CD4-positive, alpha-beta T cell treated with Interleukin-2 at 100 ng/mL for 4 hours (primary cell): ENCODE measurements around the gene ADAMTS6.

ENCODE experiments used
- DNase-seq: peaks from one replicate; pipeline ENCODE4 v3.0.0-alpha.2; 2020; ENCODE audit warnings: low spot score

ADAMTS6 gene

DNA sequence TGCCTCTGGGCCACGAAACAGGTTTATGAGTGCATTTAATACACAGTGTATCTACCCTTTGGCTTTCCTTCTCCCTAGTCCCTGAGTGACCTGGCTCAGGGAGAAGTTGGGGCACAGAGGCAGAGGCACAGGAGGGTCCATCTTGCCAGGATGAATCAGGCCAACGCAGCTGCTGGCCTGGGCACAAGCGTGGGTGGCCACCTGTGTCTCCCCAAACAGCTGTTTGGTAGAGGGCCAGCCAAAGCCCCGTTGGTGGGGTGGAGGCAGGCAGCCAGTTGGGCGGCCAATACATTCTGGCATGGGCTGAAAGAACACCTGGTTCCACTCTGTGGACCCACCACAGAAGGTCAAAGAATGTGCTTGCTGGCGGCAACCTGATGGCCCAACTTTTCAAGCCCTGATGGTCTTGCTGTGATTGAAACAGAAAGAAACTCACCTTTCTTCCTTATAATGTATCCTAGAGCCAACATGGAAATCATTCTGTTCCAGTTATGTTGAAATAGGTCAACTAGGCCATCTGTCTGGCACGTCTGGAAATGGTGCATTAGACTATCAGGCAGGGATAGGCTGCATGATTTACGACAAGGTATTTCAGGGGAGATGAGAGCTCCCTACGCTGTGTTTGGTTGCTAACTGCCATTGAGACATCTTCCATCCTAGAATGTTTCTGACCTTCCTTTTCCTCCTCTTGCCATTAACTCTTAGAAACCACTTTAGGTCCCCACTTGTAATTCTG lies 337.4 kb downstream of the ADAMTS6 start:
- DNase-seq, result no peak

DNA sequence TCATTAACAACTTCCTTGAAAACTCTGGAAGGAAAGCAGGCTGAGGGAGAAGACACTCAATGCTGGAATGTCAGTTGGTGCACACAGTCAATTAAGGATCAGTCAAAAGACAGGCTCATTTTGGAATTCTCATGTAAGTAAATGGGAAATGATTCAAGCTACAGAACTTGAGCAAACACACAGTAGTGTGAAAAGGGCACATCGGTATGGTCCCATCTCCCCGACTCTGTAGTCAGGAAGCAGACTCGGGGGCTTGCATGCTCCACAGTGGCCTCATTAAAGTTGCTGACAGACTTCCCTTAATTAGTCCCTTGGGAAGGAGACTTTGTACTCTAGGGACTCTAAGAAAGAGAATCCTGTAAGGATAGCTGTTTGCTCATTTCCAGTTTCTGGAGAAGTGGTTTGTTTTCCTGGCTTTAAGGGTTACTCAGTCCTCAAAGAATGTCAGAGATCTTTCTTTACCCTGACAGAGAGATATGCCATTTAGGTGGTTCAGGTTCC lies 339.2 kb downstream of the ADAMTS6 start:
- DNase-seq, result no peak

DNA sequence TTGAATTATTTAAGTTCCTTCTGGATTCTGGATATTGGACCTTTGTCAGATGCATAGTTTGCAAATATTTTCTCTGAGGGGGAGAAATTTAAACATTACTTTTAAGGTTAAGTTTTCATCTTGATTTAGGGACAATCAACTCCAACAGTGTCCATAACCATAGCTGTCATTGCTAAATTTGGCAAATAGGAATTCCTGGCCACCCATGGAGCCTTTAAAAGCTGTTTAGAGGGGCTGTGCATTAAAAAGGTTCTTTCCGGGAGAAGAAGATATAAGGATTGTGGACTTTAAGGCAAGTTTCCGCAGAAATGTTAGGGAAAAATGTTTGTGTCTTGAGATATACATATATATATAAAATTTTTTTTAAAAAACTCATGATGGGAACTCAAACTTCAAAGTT lies 339.7 kb downstream of the ADAMTS6 start:
- DNase-seq, result no peak

DNA sequence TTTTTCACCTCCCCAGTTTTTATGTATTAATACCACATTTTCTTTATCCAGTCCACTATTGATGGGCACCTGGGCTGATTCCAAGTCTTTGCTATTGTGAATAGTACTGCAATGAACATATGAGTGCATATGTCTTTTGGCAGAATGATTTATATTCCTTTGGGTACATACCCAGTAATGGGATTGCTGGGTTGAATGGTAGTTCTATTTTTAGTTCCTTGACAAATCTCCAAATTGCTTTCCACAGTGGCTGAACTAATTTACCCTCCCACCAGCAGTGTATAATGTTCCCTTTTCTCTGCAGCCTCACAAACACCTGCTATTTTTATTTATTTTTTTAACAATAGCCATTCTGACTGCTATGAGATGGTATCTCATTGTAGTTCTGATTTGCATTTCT lies 340.2 kb downstream of the ADAMTS6 start:
- DNase-seq, result no peak

DNA sequence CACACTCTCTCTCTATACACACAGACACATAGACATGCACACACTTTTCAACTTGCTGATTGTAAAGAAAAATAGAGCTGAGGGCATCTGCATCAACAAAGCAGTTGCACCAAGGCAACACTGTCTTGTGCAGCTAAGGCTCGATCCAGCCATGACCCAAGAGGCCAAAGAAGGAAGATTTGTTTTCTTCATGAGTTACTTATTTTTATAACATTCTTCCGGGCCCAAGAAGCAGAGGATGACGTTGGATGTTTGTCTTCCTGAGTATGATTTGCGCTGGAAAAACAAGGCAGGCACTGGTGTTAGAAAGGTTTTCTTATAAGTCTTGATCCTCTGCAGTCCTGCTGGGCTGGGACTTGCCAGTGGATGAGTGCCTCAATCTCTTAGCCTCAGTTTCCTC lies 344.1 kb downstream of the ADAMTS6 start:
- no peak for DNase-seq

DNA sequence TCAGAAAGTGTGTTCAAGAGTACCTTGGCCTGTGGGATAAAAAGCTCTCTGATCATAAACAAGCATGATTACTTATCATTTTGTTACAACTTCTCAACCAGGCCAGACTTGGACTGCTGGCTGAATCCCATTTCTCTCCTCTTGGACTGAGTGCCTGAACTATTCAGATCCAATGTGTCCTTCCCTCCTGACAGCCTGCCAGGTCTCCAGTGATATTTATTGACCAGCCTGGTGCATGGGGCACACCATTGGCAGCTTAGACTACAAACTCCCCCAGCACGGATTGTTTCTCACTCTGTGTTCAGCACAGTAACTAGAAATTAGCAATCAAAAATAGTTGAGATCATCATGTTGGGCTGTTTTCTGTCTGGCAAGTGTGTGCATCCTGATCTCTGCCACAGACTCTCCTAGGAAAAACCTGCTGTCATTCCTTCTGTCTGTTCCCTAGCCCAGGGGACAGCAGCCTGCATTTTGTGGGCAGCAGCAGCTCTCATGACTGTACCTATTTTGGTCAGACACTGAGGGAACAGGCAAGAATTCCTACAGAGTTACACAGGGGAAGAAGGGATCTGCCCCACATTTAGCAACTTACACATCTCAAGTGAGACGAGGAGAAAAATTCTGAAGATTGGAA lies 348.1 kb downstream of the ADAMTS6 start:
- DNase-seq, result no peak

DNA sequence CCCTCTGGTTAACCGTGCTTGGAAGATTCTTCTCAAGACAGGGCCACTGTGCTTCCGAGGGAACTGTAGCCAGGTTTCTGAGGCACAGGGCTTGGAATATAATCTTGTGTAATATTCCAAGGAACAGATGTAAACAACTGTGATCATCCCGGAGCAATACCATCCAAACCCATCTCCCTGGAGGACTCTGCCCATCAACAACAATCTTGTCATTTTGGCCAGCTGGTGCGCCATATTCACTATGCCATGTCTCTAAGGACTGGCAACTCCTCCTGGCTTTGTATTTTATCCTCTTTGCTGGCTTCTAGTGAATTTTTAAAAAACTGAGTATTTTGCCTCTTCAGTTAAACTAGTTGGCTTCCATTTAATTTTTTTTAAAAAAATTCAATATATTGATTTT lies 349.3 kb downstream of the ADAMTS6 start:
- DNase-seq, result no peak

DNA sequence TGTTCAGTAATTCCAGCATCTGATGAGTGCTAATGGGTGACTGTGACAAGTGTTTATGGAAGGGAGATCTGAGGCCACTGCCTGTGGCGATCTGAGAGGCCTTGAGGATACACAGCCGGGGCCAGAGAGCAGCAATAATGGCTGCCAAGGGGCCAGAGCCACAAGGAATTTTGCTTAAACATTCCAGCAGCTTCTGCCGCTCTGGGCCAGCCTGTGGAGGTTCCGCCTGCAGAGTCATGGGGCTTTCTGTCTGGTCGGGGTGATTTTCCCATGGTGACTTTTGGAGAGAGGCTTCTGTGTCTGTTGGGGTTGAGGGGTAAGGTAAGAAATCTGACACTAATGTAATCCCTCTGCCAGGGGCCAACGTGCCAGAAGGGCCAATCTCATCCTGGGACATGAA lies 353.5 kb downstream of the ADAMTS6 start:
- no peak for DNase-seq

DNA sequence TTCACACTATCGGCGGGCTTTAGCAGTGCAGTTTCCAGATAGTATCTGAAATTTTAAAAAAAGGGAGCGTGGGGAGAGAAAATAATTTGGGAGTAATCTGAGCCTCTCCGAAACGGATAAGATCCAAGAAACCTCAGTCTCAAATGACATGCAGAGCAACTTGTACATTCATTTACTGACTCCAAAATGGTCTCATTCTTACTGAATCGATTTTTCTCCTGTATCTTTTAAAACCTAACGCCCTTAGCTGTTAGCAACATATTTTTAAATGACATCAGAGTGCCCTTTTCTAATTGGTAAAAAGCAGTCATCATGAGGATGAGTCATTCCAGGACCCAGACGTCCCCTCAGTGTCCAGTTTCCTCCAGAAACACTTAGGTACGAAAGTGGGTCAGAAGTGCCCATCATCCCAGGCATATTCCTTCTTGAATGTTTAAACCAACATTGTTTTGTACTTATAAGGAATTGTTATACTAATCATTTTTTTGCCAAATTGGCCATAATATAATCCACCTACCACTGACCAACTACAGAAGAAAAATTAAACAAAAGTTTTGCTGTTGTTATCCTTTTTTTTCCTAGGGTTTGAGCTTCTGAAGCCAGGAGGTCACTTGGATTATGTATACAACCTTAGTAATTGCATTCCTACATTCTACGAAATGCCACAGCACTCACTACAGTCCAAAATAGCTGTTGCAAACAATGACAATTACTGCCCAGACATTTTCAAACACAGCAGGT lies 354.4 kb downstream of the ADAMTS6 start:
- no peak for DNase-seq

DNA sequence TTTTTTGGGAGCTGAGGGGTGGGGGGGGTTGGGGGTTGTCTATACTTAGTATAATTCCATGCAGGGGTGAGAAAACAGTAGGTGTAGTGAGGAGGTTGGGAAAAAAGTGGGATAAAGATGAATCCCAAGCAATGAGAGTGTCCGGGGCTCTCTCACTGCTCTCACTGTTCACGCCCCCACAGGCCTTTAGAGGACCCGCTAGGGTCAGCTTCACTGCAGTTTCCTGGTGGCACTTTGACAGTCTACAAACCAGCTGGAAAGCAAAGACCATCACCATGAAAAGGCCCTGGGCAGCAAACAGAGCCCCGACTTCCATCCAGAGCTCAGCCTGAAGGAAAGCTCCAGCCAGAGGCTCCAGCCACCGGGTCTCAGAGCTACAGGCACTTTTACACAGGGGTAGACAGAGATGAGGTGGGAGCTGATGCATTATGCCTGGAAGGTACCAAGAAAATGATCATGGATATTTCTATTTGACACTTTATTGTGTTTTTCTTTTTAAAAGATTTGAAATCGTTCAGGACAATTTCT lies 355.1 kb downstream of the ADAMTS6 start:
- DNase-seq, result no peak

DNA sequence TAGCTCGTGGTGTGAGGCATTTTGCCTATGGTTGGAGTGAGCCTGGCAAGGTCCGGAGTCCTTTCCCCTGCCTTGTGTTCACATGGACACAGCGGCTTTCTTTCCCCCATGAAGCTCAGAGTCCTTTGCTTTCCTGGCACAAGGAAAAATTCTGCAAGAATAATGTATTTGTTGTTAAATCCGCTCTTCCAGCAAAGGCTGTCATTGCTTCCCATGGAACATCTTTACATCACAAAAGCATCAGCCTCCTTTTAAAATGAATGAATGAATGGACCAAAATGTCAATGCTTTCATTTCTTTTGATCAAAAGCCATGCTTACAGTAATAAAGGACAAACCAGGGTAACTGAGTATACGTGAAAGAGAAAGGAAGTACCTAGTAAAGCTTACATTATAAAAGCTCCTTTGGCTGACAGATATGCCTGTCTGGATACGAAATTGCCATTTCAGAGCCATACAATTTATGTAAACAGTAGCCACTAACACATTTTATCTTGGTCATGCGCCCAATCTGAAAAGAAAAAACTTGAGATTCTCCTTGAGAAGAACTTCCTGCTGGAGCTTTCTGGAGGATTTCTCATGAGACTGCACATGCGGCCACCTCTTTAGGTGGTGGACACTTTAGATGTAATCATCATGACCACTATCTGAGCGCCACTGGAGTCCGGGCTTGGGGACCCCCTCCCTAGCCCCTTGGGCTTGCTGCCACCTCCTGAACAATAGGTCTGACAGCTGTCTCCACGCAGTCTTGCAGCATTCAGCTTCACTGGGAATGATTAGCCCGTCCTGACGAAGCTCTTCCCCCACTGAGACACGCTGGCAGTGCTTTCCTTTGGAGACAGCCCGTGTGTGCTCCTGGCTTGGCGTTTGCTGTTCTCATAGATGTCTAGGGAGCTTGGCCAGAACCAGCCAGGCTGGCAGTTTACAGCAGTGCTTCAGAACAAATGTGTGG lies 355.9 kb downstream of the ADAMTS6 start:
- DNase-seq, result no peak

DNA sequence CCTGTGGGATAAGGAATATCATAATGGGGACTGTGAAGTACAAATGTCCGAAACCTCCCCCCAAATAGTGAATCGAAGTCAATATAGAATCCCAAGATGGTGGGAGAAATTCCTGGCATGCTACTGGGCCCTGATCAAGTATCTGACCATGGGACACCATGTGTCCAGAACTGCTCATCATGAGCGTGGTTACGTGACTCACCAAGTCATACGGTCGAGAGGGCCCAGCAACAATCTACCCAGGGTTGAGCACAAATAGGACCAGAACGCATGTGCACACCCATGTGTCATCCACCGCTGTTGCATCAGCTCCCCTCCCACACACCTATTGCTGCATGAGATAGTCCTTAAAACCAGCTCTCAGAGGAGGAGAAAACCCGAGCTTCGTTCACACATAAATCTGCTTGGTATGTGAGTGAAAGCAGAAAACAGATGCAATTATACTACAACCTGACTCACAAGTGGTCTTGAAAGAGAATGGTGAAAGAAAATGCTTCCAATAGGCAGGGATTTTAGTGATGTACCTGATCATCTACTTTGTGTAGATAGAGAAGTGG lies 359.8 kb downstream of the ADAMTS6 start:
- DNase-seq, result no peak

DNA sequence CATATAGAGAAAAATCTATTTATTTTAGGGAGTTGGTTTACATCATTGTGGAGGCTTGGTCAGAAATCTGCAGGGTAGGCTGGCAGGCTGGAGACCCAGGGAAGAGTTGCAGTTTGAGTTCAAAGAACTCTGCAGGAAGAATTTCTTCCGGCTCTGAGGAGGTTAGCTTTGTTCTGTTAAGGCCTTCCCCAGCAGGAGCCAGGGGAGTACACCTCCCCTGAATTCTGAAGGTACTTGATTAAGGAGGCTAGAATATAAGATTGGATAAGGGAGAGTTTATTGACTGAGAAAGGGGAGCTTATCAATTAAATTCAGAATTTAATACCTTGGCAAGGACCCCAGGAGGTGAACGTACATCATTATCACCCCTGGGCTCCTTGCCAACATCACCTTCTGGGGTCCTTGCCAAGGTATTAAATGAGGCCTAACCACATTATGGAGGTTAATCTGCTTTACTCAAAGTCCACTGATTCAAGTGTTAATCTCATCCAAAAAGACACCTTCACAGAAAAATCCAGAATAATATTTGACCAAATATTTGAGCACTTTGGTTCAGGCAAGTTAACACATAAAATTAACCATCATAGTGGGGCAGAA lies 361.3 kb downstream of the ADAMTS6 start:
- DNase-seq, result no peak

DNA sequence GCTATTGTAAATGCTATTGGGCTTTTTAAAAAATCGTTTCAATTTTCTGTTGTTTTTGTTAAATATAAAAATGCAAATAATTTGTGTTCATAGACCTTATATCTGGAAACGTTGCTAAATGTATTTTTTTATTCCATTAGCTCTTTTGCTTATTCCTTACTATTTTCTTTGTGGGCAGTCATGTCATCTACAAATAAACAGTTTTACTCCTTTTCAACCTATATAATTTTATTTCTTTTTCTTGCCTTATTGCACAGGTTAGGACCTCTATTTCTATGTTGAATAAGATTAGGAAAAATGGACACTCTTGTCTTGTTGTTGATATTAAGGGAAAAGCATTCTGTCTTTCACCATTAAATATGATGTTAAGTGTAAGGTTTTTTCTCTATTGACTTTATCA lies 364.2 kb downstream of the ADAMTS6 start:
- no peak for DNase-seq

DNA sequence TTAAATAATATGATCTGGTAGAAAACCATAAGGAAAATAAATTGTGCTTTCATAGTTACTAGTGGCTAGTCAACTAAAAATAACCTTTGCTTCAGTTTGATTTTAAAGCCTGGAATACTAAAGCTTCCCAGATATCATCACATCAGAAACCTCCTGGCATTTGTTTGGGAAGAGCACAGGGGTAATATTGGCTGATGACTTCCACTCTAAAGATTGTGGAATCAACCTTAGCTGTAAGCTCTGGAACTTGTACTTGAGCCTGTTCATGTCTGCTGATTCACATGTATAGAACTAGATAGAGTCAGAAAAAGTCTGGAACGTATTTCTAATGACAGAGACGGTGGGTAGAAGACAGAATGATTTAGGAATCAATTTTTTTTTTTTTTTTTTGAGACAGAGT lies 367.9 kb downstream of the ADAMTS6 start:
- DNase-seq, result no peak

DNA sequence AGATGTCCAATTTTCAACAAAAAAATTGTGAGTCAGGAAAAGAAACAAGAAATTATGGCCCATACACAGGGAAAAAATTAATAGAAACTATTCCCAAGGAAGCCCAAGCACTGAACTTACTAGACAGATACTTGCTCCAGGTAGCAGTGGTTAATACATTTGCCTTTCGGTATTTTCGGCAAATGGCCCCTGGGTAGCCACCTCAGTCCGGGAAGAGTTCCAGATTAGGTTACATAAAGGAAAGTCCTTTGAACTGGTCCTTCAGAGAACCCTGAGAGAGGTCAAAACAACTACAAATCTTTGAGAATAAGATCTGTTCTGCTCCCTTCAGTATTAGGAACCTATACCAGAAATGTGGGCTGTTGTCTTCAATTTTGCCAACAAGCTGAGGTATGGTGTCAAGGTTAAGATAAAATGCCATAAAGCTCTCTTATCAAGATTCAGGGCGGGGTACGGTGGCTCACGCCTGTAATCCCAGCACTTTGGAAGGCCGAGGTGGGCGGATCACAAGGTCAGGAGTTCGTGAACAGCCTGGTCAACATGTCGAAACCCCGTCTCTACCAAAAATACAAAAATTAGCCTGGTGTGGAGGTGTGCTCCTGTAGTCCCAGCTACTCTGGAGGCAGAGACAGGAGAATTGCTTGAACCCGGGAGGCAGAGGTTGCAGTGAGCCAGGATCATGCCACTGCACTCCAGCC lies 369.6 kb downstream of the ADAMTS6 start:
- DNase-seq, result no peak

DNA sequence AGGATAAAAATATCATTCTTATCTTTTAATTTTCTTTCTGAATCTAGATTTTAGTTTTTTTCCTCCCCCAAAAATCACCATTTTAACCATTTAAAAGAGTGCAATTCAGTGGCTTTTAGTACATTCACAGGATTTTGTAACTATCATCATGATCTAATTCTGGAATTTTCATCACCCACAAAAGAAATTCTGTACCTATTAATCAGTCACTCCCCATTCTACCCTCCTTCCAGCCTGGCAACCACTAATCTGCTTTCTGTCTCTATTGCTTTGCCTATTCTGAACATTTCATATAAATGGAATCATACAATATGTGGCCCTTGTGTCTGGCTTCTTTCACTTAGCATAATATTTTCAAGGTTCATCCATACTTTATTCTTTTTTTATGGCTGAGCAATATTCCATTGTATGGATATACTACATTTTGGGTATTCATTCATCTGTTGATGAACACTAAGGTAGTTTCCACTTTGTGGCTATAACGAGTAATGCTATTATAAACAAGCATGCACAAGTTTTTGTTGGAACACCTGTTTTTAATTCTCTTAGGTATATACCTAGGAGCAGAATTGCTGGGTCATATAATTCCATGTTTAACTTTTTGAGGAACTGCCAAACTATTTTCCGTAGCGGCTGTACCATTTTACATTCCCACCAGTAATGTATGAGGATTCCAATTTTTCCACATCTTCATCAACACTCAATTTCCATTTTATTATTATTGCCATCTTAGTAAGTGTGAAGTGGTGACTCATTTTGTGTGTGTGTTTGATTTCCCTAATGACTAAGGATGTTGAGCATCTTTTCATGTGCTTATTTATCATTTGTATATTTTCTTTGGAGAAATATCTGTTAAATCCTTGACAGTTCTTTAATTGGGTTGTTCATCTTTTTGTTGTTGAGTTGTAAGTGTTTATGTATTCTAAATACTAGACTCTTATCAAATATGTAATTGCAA lies 372.7 kb downstream of the ADAMTS6 start:
- DNase-seq, result no peak

DNA sequence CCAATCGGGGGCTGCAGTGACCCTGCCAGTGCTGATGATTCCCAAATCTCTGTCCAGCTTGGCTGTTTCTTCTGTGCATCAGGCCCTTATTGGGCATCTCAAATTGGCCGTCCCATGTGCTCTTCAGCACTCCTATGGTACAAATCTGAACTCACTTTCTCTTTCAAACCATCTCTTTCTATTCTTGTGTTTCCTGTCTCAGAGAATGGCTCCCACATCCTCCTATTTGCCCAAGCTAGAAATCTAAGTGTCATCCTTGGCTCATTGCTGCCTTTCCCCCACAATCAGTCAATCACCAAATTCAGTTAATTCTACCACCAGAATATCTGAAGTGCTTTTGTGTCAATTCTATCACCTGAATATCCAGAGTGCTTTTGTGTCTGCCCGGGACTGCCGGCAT lies 376.4 kb downstream of the ADAMTS6 start:
- no peak for DNase-seq

DNA sequence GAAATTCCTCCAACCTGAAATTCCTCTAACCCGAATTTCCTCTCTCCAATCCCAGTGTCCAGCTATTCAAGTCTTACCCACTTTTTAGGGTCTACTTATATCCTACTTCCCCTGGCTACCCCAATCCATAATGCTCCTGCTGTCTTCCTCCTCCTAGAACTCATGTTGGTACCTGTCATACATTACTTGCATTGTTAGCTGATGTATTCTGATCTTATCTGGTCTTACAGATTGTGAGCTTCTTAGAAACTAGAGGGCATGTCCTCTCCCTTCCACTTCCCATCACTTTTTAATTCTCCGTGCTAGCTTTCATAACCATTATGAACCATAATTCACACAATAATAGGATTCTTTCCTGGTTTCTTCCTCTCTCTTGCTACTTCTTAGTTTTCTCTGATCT lies 376.9 kb downstream of the ADAMTS6 start:
- no peak for DNase-seq
